GM06990 (cell line): ENCODE data around the gene GRP.

ENCODE experiments used
- DNase-seq: peaks from one replicate; pipeline ENCODE4 v3.0.0-alpha.2; 2011; ENCODE audit not compliant: insufficient read length; ENCODE audit errors: extremely low read depth
- H3K27me3 ChIP-seq: replicated peaks from 2 replicates; pipeline ENCODE4 v1.6.0; 2011; ENCODE audit warnings: low read length; ENCODE audit not compliant: control insufficient read depth, insufficient read depth
- H3K36me3 ChIP-seq: 2 replicates; pipeline ENCODE4 v1.5.1; 2011; ENCODE audit warnings: low read length; ENCODE audit not compliant: control insufficient read depth, insufficient read depth
- H3K4me3 ChIP-seq: replicated peaks from 2 replicates; pipeline ENCODE4 v1.5.1; 2011; ENCODE audit warnings: low read depth, mild to moderate bottlenecking, control low read depth, low read length
- TF ChIP-seq, protein P1 (sequence below): IDR thresholded peaks from 2 replicates; pipeline ENCODE4 v1.5.1; 2011; ENCODE audit warnings: low read length, control low read depth, mild to moderate bottlenecking, inconsistent platforms; ENCODE audit not compliant: insufficient read depth, poor library complexity, severe bottlenecking

The GRP gene

DNA sequence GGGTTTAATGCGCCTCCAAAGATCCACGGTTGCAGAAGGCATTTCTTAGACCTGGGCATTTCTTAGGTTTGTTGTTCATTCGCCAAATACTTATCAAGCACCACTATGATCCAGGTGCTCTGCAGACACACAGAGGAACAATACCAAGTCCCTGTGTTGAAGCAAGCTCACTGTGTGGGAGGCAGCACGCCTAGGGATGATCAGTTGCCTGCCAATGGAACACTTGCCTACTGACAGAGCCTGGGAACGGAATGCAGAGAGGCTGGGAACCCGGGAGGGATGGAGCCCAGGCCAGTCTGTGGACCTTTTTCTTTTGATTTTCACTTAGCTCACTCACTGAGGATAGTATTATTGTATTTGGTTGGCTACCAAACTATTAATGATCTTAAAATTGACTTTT, 1.9 kb upstream of the GRP start:
- TF ChIP-seq, protein P1, sequence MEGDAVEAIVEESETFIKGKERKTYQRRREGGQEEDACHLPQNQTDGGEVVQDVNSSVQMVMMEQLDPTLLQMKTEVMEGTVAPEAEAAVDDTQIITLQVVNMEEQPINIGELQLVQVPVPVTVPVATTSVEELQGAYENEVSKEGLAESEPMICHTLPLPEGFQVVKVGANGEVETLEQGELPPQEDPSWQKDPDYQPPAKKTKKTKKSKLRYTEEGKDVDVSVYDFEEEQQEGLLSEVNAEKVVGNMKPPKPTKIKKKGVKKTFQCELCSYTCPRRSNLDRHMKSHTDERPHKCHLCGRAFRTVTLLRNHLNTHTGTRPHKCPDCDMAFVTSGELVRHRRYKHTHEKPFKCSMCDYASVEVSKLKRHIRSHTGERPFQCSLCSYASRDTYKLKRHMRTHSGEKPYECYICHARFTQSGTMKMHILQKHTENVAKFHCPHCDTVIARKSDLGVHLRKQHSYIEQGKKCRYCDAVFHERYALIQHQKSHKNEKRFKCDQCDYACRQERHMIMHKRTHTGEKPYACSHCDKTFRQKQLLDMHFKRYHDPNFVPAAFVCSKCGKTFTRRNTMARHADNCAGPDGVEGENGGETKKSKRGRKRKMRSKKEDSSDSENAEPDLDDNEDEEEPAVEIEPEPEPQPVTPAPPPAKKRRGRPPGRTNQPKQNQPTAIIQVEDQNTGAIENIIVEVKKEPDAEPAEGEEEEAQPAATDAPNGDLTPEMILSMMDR, result no peak
- Histone ChIP-seq H3K36me3 (no peaks in the 10 kb centered on the region), H3K27me3 (peaks cover 2% of the 10 kb centered on the region), H3K4me3 (no peak overlapping the region)
- no peak for DNase-seq

DNA sequence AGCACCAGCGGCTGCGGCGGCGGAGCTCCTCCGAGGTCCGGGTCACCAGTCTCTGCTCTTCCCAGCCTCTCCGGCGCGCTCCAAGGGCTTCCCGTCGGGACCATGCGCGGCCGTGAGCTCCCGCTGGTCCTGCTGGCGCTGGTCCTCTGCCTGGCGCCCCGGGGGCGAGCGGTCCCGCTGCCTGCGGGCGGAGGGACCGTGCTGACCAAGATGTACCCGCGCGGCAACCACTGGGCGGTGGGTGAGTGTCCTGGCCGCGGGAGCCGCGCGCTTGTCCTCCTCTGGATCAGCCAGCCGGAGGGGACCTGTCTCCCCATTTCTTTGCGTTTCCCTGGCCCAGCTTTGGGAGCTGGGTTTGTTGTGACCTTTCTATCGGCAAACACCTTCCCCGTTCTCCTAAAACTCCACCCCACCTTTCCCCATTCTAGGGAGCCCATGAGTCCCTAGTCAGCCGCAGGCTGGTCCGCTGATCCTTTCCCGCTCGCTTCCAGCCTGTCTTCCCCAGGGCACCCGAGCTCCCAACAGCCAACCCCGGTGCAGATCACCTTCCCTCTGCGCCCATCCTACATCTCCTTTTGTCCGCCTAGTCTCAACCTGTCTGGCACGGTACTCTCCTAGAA, 316 bp downstream of the GRP start:
- no peak for DNase-seq
- Histone ChIP-seq H3K36me3 (no peaks in the 10 kb centered on the region), H3K27me3 (peaks cover 2% of the 10 kb centered on the region), H3K4me3 (no peak overlapping the region)
- TF ChIP-seq, protein P1, result no peak

DNA sequence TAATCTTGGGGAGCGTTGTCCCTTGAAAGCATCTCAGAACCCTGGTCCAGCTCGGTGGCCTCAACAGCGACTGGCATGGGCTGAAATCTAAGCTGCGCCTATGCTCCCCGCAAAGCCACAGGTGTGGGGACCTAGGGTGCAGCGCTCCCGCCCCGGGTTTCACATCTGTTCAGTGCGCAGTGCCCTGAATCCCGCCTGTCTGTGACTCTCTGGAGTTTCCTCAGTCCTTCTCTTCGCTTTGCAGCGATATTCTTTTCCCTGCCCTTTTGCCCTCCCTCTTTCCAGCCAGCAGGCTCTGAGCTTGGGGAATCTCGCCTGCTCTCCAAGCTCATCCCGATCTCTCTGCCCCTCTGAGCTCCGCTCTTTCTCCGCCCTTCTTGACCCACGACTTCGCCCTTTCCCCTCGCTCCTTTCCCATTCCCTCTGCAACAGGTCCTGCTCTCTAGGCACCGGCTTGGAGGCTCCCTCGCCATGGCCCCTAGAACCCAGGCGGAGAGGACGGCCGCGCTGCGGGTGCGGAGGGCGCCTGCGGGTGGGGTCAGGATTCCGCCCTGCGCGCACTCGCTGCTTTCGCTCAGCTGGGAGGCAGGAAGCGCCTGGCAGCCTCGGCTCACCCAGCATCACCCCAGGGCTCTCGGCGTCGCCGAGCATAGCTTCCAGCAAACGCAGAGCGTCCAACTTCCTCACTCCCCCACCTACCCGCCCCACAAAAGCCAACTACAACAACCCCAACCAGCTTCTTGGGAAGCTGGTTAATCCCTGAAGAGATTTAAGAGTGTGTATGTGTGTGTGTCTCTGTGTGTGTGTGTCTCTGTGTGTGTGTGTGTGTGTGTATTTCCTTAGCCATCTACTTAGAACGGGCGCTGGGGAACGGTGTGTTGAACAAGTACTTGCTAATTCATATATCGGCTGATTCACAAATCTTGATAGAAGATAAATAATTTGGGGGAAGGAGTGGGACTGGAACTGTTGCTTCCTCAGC, 1.1 kb downstream of the GRP start:
- no peak for DNase-seq
- TF ChIP-seq, protein P1, result no peak
- Histone ChIP-seq H3K27me3 (peaks cover 2% of the 10 kb centered on the region), H3K36me3 (no peaks in the 10 kb centered on the region), H3K4me3 (no peak overlapping the region)

DNA sequence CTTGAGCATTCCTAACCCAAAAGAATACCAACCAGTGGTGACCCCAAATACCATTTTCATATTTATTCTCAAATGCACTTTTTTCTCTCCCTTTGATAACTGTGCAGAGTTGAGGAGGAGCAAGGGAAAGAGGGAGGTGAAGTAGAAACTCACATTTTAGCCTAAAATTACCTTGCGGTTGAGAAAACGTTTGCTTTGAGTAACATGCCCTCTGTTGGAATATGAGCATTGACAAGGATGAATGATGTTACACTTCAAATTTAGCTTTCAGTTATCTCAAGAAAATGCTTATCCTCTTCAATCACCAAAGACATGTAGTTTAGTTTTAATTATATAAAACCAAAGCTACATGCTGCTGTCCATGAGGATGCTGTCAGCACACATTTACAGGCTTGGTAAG, 2.4 kb downstream of the GRP start:
- DNase-seq, result no peak
- no peak overlapping the region for H3K4me3 ChIP-seq
- H3K27me3 ChIP-seq, result peaks cover 2% of the 10 kb centered on the region
- no peaks in the 10 kb centered on the region for H3K36me3 ChIP-seq
- TF ChIP-seq, protein P1, result no peak

DNA sequence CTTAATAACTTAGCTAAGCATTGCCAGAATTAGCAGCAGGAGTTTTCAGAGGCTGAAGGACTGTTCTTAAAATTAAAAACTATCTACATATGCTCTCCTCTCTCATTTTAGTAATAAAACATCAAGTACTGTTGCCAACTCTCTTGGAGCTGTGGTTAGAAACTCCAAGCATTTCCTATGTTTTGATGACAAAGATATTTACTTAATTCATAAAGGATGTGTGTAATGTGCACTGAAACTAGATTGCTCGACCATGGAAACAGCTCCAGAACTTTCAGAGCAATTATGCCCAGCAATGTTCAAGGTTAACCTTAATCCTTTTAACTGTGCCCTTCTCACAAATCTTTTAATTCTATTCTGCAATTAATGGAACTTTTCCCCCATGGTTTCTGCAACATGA, 8.4 kb downstream of the GRP start:
- Histone ChIP-seq H3K27me3 (no peaks in the 10 kb centered on the region; the same call in 1 of the 2 replicates), H3K36me3 (no peaks in the 10 kb centered on the region), H3K4me3 (no peak overlapping the region)
- TF ChIP-seq, protein P1, result no peak
- no peak for DNase-seq
